Spinal cord (tissue), 10 donors: ENCODE measurements around the gene MSI1. TPM values are rescaled to one million over a fixed set of nuclear protein-coding genes. Genes with fewer than 3 reads are reported as not detected.

ENCODE experiments used
- DNase-seq, 6 donors: peaks; one replicate each; pipeline versions ENCODE4 v3.0.0 to v3.0.0-alpha.2; 2013 to 2015; ENCODE audit warnings: low spot score in 6 of 6, low read depth in 4 of 6
- H3K27ac ChIP-seq: one replicate; pipeline ENCODE4 v1.5.1; 2013; ENCODE audit warnings: low read depth, low read length, control low read depth
- H3K27me3 ChIP-seq: one replicate; pipeline ENCODE4 v1.6.1; 2013; ENCODE audit warnings: low read length; ENCODE audit not compliant: control insufficient read depth, insufficient read depth
- H3K36me3 ChIP-seq: one replicate; pipeline ENCODE4 v1.6.1; 2013; ENCODE audit warnings: low read length; ENCODE audit not compliant: control insufficient read depth, insufficient read depth
- H3K4me1 ChIP-seq: one replicate; pipeline ENCODE4 v1.6.1; 2013; ENCODE audit warnings: low read length; ENCODE audit not compliant: control insufficient read depth, insufficient read depth
- H3K4me3 ChIP-seq: one replicate; pipeline ENCODE4 v1.5.1; 2013; ENCODE audit warnings: low read depth, low read length, control low read depth
- H3K9me3 ChIP-seq: one replicate; pipeline ENCODE4 v1.6.1; 2013; ENCODE audit warnings: low read length; ENCODE audit not compliant: control insufficient read depth, insufficient read depth
- WGBS: methylation state at CpG from one replicate; pipeline ENCODE4 v1.1.5; 2013; ENCODE audit warnings: missing lambda C conversion rate; ENCODE audit not compliant: insufficient coverage; 5-methylcytosine and 5-hydroxymethylcytosine counted together
- polyA plus RNA-seq, 2 donors: library from polyadenylated mRNA; unstranded; fragments of 120-200 nt; gene quantifications; one replicate each; pipeline ENCODE4 v1.2.1, GENCODE V29; 2013; ENCODE audit not compliant: insufficient read length in 2 of 2
- total RNA-seq, 2 donors: library from RNA; depleted of rRNA in 1 of 2; stranded (reverse); fragments of 120-200 nt in 1 of 2; fragments of >200 nt in 1 of 2; gene quantifications; one replicate each; pipeline versions ENCODE4 v1.2.3 to v1.2.4, GENCODE V29; 2013 to 2014
- donor health status: healthy.

Gene MSI1
- total and polyA plus RNA-seq, 4 donors, result 4.3 to 68.6 (median 37.7) TPM

DNA sequence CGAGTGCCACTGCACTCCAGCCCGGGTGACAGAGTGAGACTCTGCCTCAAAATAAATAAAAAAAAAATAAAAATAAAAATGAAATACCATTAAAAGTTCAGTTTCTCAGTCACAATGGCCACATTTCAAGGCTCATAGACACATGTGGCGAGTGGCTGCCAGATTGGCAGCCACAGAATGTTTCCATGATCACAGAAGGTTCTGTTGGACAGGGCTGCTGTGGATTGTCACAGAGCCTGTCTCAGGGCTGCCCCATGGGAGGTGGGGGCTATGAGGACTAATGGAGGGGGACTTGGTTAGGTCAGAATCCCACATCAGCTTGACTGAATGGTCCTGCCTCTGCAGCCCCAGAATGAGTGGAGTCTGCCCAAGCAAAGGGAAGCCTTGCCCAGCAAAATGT is 37.6 kb downstream of the MSI1 start:
- no peak overlapping the region for H3K27ac ChIP-seq
- no peak for DNase-seq
- no peaks in the 10 kb centered on the region for H3K9me3 ChIP-seq
- no peaks in the 10 kb centered on the region for H3K4me1 ChIP-seq
- H3K4me3 ChIP-seq, result no peak overlapping the region
- WGBS, result no CpG with 5 or more reads among the region's 3 CpGs
- no peaks in the 10 kb centered on the region for H3K27me3 ChIP-seq
- H3K36me3 ChIP-seq, result no peaks in the 10 kb centered on the region

DNA sequence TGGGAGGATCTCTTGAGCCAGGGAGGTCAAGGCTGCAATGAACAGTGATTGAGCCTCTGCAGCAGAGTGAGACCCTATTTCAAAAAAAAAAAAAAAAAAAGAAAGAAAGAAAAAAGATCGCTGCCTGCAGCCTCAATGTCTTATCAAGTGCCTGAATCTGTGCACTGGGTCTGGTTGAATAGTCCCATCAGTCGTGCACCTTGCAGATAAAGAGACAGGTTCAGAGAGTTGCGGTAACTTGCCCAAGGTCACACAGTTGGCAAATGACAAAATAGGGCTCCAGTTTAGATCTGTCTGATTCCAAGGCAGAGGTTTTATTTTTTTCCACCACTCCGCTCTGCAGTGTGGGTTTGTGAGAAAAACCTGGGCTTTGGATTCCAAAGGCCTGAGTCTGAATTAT is 40.7 kb downstream of the MSI1 start:
- H3K27me3 ChIP-seq, result no peaks in the 10 kb centered on the region
- no peaks in the 10 kb centered on the region for H3K9me3 ChIP-seq
- DNase-seq, result no peak
- peaks cover 10% of the 10 kb centered on the region for H3K4me1 ChIP-seq
- H3K27ac ChIP-seq, result no peak overlapping the region
- 82% methylated on average over 3 of the region's 4 CpGs for WGBS
- H3K36me3 ChIP-seq, result no peaks in the 10 kb centered on the region
- H3K4me3 ChIP-seq, result no peak overlapping the region

DNA sequence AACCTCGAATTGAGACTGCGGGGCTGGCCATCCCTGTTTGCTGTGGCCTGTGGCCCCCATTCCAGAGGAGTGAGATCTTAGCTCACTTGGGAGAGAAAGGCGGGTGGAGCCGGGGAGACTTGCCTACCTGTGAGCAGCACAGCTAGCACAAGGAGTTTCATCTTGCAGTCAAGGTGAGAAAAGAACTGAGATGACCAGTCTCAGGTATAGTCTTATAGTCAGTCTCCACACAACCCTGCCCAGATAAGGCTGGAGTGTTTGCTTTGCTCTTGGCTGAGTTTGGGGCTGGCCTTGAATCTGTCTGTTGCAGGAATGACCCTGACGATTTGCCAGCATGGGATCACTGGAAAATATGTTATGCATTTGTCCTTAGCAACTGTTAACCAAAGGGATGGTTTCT is 41.4 kb downstream of the MSI1 start, which contains the start of gene PLA2G1B:
PLA2G1B (minus strand) TSS at position 187 of the 400 bp plus-strand sequence; CDS start at position 161, 26 bp downstream.
- H3K4me1 ChIP-seq, result peaks cover 10% of the 10 kb centered on the region
- H3K4me3 ChIP-seq, result no peak within 1 kb of the TSS
- 89% methylated on average over 4 of the region's 5 CpGs for WGBS
- H3K9me3 ChIP-seq, result no peaks in the 10 kb centered on the region
- no peak within 1 kb of the TSS for H3K27ac ChIP-seq
- H3K27me3 ChIP-seq, result no peaks in the 10 kb centered on the region
- H3K36me3 ChIP-seq, result no peaks in the 10 kb centered on the region
- DNase-seq, result no peak

DNA sequence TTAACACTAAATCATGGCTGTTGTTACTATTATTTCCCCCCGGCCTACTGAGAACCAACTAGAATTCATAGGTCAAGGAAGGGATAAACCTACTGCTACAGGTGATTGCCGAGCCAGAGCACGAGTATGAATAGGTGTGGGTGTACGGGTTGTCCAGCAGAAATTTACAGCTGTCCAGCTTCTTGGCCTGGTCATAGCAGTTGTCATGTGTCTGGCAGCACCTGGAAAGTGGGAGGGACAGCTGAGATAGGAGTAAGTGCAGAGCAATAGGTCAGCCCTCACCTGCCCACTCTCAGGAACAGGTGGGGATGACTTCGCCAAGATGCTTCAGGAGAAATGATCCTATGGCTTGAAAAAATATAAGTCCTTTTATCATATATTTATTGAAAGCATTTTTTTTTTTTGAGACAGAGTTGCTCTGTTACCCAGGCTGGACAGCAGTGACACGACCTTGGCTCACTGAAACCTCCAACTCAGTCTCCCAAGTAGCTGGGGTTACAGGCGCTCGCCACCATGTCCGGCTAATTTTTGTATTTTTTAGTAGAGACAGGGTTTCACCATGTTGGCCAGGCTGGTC is 44.0 kb downstream of the MSI1 start:
- H3K4me3 ChIP-seq, result no peak overlapping the region
- no peak for DNase-seq
- 87% methylated on average over 3 of the region's 9 CpGs for WGBS
- H3K27me3 ChIP-seq, result no peaks in the 10 kb centered on the region
- peaks cover 10% of the 10 kb centered on the region for H3K4me1 ChIP-seq
- no peak overlapping the region for H3K27ac ChIP-seq
- H3K9me3 ChIP-seq, result no peaks in the 10 kb centered on the region
- H3K36me3 ChIP-seq, result no peaks in the 10 kb centered on the region

DNA sequence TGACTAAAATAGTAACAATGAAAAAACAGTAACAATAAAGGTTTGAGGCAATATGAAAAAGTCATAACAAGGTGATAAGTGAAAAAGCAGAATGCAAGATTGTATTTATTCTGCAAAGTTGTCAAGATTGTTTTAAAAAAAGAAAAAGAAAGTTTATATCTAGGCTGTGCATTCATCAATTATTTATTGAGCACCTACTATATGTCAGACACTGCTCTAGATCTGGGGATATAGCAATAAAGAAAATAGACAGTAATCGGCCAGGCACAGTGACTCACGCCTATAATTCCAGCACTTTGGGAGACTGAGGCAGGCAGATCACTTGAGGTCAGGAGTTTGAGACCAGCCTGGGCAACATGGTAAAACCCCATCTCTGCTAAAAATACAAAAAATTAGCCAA is 45.2 kb downstream of the MSI1 start:
- 100% methylated on average over 2 of the region's 2 CpGs for WGBS
- Histone ChIP-seq H3K27me3 (no peaks in the 10 kb centered on the region), H3K9me3 (no peaks in the 10 kb centered on the region), H3K4me1 (peaks cover 10% of the 10 kb centered on the region), H3K36me3 (no peaks in the 10 kb centered on the region), H3K4me3 (no peak overlapping the region), H3K27ac (no peak overlapping the region)
- DNase-seq, result no peak

DNA sequence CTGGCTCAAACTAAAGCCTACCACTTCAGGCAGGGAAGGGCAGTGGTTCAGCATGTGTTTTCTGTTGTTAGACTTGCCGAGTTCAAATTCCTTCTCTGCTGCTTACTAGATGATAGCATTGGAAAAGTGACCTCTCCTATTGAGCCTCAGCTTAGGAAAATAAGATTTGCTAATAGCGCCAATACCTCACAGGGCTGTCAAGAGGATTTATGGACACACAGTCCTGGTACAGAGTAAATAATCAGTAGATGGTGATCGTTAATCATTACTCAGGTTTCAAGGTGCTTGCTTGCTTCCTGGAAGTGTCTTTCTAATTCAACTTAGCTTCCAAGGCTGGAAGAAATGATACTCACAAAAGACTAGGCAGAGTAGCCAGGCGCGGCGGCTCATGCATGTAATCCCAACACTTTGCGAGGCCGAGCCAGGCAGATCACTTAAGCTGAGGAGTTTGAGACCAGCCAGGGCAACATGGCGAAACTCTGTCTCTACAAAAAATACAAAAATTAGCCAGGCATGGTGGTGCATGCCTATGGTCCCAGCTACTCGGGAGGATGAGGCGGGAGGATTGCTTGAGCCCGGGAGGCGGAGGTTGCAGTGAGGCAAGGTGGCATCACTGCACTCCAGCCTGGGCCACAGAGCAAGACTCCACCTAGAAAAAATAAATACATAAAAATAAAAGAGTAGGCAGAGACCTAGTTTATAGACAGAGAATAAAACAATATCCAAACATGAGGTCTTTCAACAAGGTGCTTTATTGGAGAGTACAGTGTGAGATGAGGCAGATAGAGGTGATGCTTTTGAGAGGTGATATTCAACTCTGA is 47.4 kb downstream of the MSI1 start:
- no peak for DNase-seq
- 83% methylated on average over 7 of the region's 13 CpGs for WGBS
- no peaks in the 10 kb centered on the region for H3K36me3 ChIP-seq
- H3K4me1 ChIP-seq, result peaks cover 18% of the 10 kb centered on the region
- no peak overlapping the region for H3K4me3 ChIP-seq
- H3K9me3 ChIP-seq, result no peaks in the 10 kb centered on the region
- no peaks in the 10 kb centered on the region for H3K27me3 ChIP-seq
- H3K27ac ChIP-seq, result no peak overlapping the region

DNA sequence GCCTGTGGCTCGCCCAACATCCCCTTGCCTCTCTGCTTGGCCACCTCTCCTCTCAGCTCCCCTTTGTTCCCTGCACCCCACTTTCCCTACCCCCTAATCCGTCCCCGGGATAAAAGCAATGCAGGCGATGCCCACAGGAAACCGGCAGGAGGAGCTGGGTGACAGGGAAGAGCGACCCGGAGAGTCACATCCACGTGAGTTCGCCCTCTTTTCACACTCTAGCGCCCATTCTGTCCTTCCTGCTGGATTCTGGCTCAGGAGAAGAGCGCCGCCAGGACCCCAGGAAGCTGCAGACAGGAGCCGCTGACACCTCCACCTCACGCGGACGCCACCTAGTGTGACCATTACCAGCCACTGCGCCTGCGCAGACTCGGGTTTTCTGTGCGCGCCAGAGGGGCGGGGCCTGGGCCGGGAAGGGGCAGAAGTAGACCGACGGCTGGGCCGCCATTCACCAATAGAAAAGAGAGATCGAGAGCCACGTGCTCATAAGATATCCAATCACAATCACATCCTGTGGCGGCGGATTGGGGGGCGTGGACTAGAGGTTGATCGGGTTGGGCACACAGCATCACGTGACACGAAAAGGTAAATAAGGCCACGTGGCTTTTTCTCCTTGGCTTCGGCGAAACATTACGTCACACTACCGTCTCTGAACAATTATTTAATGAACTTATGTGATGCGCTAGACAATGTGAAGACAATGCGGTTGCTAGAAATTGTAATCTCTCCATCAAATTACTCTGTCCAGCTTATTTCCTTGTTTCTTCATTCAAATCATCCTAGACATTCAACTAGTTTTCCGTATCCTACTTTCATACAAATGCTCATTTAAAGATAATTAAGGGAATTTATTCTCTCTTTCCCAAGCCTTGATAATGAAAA is 51.5 kb downstream of the MSI1 start:
- peaks cover 8% of the 10 kb centered on the region for H3K4me1 ChIP-seq
- DNase-seq, result peak; percentile 94 to 100 (median 98)
- under 1% methylated on average over 22 of the region's 42 CpGs for WGBS
- no peaks in the 10 kb centered on the region for H3K27me3 ChIP-seq
- peaks cover 2% of the 10 kb centered on the region for H3K36me3 ChIP-seq
- no peaks in the 10 kb centered on the region for H3K9me3 ChIP-seq
- H3K4me3 ChIP-seq, result peak overlapping the region; percentile 71
- peak overlapping the region; percentile 74 for H3K27ac ChIP-seq

DNA sequence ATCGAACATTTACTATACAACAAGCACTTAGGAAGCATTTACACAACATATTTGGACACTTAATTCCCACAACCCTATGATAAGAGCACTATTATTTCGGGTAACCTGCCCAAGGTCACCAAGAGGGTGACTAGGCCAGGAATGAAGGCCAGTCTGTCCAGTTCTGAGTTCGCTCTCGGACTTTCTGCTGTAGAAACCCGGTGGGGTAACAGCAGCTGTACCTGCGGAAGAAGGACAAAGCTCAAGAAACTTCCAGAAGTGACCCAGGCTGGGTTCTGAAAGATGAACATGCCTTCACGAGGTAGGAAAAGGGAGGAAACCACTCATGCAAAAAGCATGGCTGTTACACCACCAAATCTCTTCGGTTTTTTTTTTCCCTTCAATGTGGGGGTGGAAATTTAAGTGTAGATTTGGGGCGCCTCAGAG is 52.2 kb downstream of the MSI1 start:
- Histone ChIP-seq H3K4me3 (peak overlapping the region; percentile 71), H3K36me3 (peaks cover 2% of the 10 kb centered on the region), H3K4me1 (peaks cover 8% of the 10 kb centered on the region), H3K27me3 (no peaks in the 10 kb centered on the region), H3K27ac (peak overlapping the region; percentile 74), H3K9me3 (no peaks in the 10 kb centered on the region)
- no peak for DNase-seq
- 75% methylated on average over 6 of the region's 9 CpGs for WGBS

DNA sequence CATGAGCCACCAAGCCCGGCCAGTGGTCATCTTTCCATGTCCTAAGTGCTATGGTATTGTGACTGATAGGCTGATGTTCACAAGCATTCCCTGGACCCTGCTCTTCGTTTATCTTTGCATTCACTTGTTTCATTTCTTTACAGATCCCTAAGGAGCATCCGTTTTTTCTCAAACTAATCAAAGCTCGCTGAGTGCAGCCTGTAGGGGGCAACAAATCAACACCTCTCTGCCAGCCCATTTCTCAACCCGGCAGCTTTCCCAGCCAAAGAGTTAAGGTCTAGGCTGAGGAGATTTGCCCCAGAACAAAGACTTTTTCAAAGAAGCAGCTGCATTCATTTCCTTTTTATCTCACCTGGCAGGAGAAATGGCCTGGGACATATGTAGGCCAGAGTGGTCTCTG is 54.7 kb downstream of the MSI1 start:
- 50% methylated on average over 4 of the region's 5 CpGs for WGBS

More for the DNA sequence above, 54.7 kb downstream of the MSI1 start:
- DNase-seq, result no peak
- H3K4me3 ChIP-seq, result no peak overlapping the region
- peaks cover 2% of the 10 kb centered on the region for H3K36me3 ChIP-seq
- H3K27ac ChIP-seq, result no peak overlapping the region
- H3K4me1 ChIP-seq, result peaks cover 8% of the 10 kb centered on the region
- no peaks in the 10 kb centered on the region for H3K27me3 ChIP-seq
- no peaks in the 10 kb centered on the region for H3K9me3 ChIP-seq
